Hepatocyte (in vitro differentiated cells): ENCODE results near the gene COX10.
"Not testable (repeated sequence)": the region's sequence is repeated elsewhere in the genome, so short reads cannot be mapped to it uniquely, and the experiment has no call there.

Experiments used
- EZH2 ChIP-seq: fragments of 200-600 bp; sonication (generic); IDR thresholded peaks from 2 replicates; pipeline ENCODE4 v1.6.1; 2016; ENCODE audit warnings: antibody characterized with exemption, mild to moderate bottlenecking, borderline replicate concordance
- EZH2phosphoT487 ChIP-seq: fragments of 200-600 bp; sonication (generic); IDR thresholded peaks from one replicate; pipeline ENCODE4 v1.6.1; 2018; ENCODE audit warnings: antibody characterized with exemption, mild to moderate bottlenecking, low read depth, moderate library complexity; ENCODE audit not compliant: unreplicated experiment, severe bottlenecking
- TF ChIP-seq, protein P1 (sequence below): fragments of 200-600 bp; sonication (generic); IDR thresholded peaks from 2 replicates; pipeline ENCODE4 v1.5.1; 2016; ENCODE audit warnings: antibody characterized with exemption, mild to moderate bottlenecking; ENCODE audit not compliant: poor library complexity

DNA sequence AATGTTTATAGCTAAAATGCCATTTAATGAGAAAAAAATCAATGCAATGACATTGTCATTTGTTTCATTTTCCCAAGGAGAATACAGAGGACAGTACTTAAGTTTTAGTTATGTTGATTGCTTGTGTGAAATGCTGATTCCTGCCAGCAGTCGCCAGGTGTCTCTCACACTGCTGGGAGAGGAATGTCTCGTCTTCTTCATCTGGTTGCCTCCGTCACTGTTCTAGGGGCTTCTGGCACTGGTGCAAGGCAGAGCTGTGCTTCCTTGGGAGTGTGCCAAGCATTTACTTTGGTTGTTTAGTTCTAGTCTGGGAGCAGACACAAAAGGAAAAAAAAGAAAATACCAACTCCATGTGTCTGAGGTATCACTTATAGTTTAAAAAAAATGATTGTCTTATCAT lies 107.7 kb downstream of the COX10 start:
- TF ChIP-seq, protein P1, sequence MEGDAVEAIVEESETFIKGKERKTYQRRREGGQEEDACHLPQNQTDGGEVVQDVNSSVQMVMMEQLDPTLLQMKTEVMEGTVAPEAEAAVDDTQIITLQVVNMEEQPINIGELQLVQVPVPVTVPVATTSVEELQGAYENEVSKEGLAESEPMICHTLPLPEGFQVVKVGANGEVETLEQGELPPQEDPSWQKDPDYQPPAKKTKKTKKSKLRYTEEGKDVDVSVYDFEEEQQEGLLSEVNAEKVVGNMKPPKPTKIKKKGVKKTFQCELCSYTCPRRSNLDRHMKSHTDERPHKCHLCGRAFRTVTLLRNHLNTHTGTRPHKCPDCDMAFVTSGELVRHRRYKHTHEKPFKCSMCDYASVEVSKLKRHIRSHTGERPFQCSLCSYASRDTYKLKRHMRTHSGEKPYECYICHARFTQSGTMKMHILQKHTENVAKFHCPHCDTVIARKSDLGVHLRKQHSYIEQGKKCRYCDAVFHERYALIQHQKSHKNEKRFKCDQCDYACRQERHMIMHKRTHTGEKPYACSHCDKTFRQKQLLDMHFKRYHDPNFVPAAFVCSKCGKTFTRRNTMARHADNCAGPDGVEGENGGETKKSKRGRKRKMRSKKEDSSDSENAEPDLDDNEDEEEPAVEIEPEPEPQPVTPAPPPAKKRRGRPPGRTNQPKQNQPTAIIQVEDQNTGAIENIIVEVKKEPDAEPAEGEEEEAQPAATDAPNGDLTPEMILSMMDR = not testable (repeated sequence)
- not testable (repeated sequence) for TF ChIP-seq EZH2, EZH2phosphoT487
